Mucosa of descending colon (tissue), 3 donors: Measurements from ENCODE around the gene IFI27L2. TPM values are rescaled to one million over a fixed set of nuclear protein-coding genes. Genes with fewer than 3 reads are reported as not detected.

ENCODE experiments used
- ATAC-seq: fragments of 200-7000 bp; cut with Tn5 transposase; one replicate; pipeline ENCODE4 v1.9.1; 2020; ENCODE audit warnings: mild to moderate bottlenecking, moderate library complexity
- DNase-seq, 3 donors: peaks; one replicate each; pipeline ENCODE4 v3.0.0-alpha.2; 2020
- H3K36me3 ChIP-seq: fragments of 200-600 bp; one replicate; pipeline ENCODE4 v1.8.0; 2021; ENCODE audit warnings: low read depth, mild to moderate bottlenecking
- H3K4me1 ChIP-seq: fragments of 200-600 bp; one replicate; pipeline ENCODE4 v1.8.0; 2021; ENCODE audit warnings: low read depth, mild to moderate bottlenecking
- H3K4me3 ChIP-seq: fragments of 200-600 bp; one replicate; pipeline ENCODE4 v1.8.0; 2021; ENCODE audit warnings: mild to moderate bottlenecking
- H3K9me3 ChIP-seq: fragments of 200-600 bp; one replicate; pipeline ENCODE4 v1.8.0; 2021; ENCODE audit warnings: mild to moderate bottlenecking
- CTCF ChIP-seq: fragments of 200-600 bp; IDR thresholded peaks from one replicate; pipeline ENCODE4 v1.8.0; 2022; ENCODE audit warnings: antibody characterized with exemption, mild to moderate bottlenecking
- intact Hi-C, 2 donors: fragments of 100-400 bp; cut with DNase I in 1 of 2; cut with micrococcal nuclease in 1 of 2; formaldehyde crosslinking; loops; one replicate each; pipeline versions ENCODE4 v1.11.0 to v1.11.1; 2022; cut with DNase I, micrococcal nuclease
- total RNA-seq, 3 donors: library from RNA; stranded (reverse); fragmentation: NEBNext Ultra II Directional in 2 of 3; extraction: Animal tissue kit (Norgen Biotek cat#: 25700) in 2 of 3; gene quantifications; one replicate each; pipeline versions ENCODE4 v1.2.1 to v1.2.4, GENCODE V29; 2021 to 2023
- donor health status: DM: no; HTN: no; CAD: no; lungs with moderate emphysema.
- donor health status: DM: no; HTN: no; CAD: no.
- donor health status: DM: no; HTN: yes; CAD: no.

The IFI27L2 gene
- total RNA-seq, 3 donors from 2014 or later: 22.4 to 25.5 (median 24.3) TPM

- Histone ChIP-seq H3K4me3 (no peak overlapping the region), H3K36me3 (no peaks in the 10 kb centered on the region), H3K9me3 (no peaks in the 10 kb centered on the region), H3K4me1 (no peaks in the 10 kb centered on the region)
- DNase-seq: no peak
- no peak for TF ChIP-seq CTCF
- ATAC-seq: no peak
- intact Hi-C loops: no loop called here
Observed at GRCh38 chr14:94088516-94088915, 40.9 kb downstream of the IFI27L2 start.

GRCh38 chr14:94087891-94088290 is 41.5 kb downstream of the IFI27L2 start:
- no peak for DNase-seq
- Histone ChIP-seq H3K9me3 (no peaks in the 10 kb centered on the region), H3K4me3 (no peak overlapping the region), H3K36me3 (no peaks in the 10 kb centered on the region), H3K4me1 (no peaks in the 10 kb centered on the region)
- TF ChIP-seq CTCF: no peak
- intact Hi-C loops: no loop called here
- ATAC-seq: no peak

GRCh38 chr14:94081386-94081820 is 48.0 kb downstream of the IFI27L2 start:
- intact Hi-C loops: loop anchor here in 1 of 2 donors (2.0 kb wide), 1 partner anchor 29 kb away; the partner anchor contains the start of gene IFI27
- Histone ChIP-seq H3K36me3 (no peaks in the 10 kb centered on the region), H3K4me1 (peaks cover 27% of the 10 kb centered on the region), H3K9me3 (no peaks in the 10 kb centered on the region), H3K4me3 (peak overlapping the region; percentile 97)
- DNase-seq (no peak), ATAC-seq (peak; percentile 52)
- no peak for TF ChIP-seq CTCF

- no peaks in the 10 kb centered on the region for H3K36me3 ChIP-seq
- DNase-seq: peak; percentile 97 to 98 (median 98)
- peaks cover 30% of the 10 kb centered on the region for H3K4me1 ChIP-seq
- H3K9me3 ChIP-seq: no peaks in the 10 kb centered on the region
- intact Hi-C loops: loop anchor here in 1 of 2 donors (2.0 kb wide), 1 partner anchor 30 kb away; the partner anchor contains the start of gene IFI27
- ATAC-seq: peak; percentile 100
- peak within 1 kb of the TSS; percentile 97 for H3K4me3 ChIP-seq
- no peak for TF ChIP-seq CTCF
Observed at GRCh38 chr14:94080621-94081385, 48.6 kb downstream of the IFI27L2 start, which contains the start of the genes DDX24 and IFI27L1. DDX24 (minus strand) TSS chr14:94081202; CDS start chr14:94079742, 1,460 bp downstream. IFI27L1 (plus strand) TSS chr14:94081310; CDS start chr14:94096938, 15,628 bp downstream.

- no peak for TF ChIP-seq CTCF
- H3K4me1 ChIP-seq: peaks cover 33% of the 10 kb centered on the region
- no peaks in the 10 kb centered on the region for H3K36me3 ChIP-seq
- DNase-seq (no peak), ATAC-seq (no peak)
- H3K4me3 ChIP-seq: peak overlapping the region; percentile 97
- H3K9me3 ChIP-seq: no peaks in the 10 kb centered on the region
- intact Hi-C loops: loop anchor here in 1 of 2 donors (2.0 kb wide), 1 partner anchor 31 kb away; the partner anchor contains the start of gene IFI27
Observed at GRCh38 chr14:94079891-94080620, 49.3 kb downstream of the IFI27L2 start.
